D721Med (cell line): ENCODE results near the gene SP1.
"Not testable (repeated sequence)": the region's sequence is repeated elsewhere in the genome, so short reads cannot be mapped to it uniquely, and the experiment has no call there.

ENCODE experiments used
- DNase-seq: peaks from one replicate; pipeline ENCODE4 v3.0.0; 2011; ENCODE audit warnings: low spot score; ENCODE audit not compliant: insufficient read length
- FAIRE-seq: peaks from 2 replicates; lab custom pipeline; 2011; peaks lifted over from hg19 to GRCh38; lab: Jason Lieb, UNC
- CTCF ChIP-seq: IDR thresholded peaks from 2 replicates; pipeline ENCODE4 v1.5.1; 2012; ENCODE audit warnings: mild to moderate bottlenecking, control low read depth; ENCODE audit not compliant: insufficient read depth; ENCODE audit errors: missing control alignments

Gene SP1

GRCh38 chr12:53424626-53425514 lies 44.9 kb downstream of the SP1 start:
- TF ChIP-seq CTCF: no peak
- DNase-seq (no peak), FAIRE-seq (no peak)

- no peak for TF ChIP-seq CTCF
- DNase-seq: no peak
- FAIRE-seq: no peak
These were observed 45.7 kb downstream of the SP1 start for GRCh38 chr12:53425515-53426150.

- DNase-seq (no peak), FAIRE-seq (no peak)
- no peak for TF ChIP-seq CTCF
These were observed 48.1 kb downstream of the SP1 start for GRCh38 chr12:53427905-53428594.

DNA sequence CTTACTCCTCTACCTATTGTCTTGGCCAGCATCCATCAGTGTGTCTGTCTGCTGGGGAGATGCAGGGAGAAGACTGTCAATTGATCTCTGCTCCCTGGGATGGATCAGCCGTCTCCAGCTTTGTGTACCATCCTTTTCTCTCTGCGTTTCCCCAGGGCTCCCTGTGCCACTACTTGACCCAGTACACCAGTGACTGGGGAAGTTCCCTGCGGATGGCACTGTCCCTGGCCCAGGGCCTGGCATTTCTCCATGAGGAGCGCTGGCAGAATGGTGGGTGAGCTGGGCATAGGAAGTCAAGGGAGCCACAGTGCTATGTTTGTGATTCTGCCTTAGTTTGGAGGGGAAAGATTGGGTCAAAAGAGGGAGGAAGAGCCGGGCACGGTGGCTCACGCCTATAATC lies 48.8 kb downstream of the SP1 start:
- no peak for FAIRE-seq
- TF ChIP-seq CTCF: no peak
- DNase-seq: no peak

GRCh38 chr12:53430116-53430515 lies 50.1 kb downstream of the SP1 start:
- FAIRE-seq: no peak
- TF ChIP-seq CTCF: no peak
- DNase-seq: no peak

- no peak for TF ChIP-seq CTCF
- FAIRE-seq: no peak
- no peak for DNase-seq
These were observed 51.2 kb downstream of the SP1 start for GRCh38 chr12:53431187-53431586.

GRCh38 chr12:53435326-53435725 lies 55.4 kb downstream of the SP1 start:
- DNase-seq, FAIRE-seq: not testable (repeated sequence)

DNA sequence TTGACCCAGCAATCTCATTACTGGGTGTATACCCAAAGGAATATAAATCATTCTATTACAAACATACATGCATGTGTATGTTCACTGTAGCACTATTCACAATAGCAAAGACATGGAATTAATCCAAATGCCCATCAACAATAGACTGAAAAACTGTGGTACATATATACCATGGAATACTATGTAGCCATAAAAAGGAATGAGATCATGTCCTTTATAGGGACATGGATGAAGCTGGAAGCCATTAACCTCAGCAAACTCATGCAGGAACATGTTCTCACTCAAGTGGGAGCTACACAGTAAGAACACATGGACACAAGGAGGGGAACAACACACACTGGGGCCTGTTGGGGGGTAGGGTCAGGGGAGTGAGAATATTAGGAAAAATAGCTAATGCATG lies 59.6 kb downstream of the SP1 start:
- not testable (repeated sequence) for DNase-seq, FAIRE-seq
